NCI-H2029 treated with DMSO at 0.1 percent for 48 hours (cell line): ENCODE data around the gene PLOD1.

ENCODE experiments used
- DNase-seq: peaks from one replicate; lab custom pipeline; 2025; lab: John Stamatoyannopoulos, UW

The PLOD1 gene

DNA sequence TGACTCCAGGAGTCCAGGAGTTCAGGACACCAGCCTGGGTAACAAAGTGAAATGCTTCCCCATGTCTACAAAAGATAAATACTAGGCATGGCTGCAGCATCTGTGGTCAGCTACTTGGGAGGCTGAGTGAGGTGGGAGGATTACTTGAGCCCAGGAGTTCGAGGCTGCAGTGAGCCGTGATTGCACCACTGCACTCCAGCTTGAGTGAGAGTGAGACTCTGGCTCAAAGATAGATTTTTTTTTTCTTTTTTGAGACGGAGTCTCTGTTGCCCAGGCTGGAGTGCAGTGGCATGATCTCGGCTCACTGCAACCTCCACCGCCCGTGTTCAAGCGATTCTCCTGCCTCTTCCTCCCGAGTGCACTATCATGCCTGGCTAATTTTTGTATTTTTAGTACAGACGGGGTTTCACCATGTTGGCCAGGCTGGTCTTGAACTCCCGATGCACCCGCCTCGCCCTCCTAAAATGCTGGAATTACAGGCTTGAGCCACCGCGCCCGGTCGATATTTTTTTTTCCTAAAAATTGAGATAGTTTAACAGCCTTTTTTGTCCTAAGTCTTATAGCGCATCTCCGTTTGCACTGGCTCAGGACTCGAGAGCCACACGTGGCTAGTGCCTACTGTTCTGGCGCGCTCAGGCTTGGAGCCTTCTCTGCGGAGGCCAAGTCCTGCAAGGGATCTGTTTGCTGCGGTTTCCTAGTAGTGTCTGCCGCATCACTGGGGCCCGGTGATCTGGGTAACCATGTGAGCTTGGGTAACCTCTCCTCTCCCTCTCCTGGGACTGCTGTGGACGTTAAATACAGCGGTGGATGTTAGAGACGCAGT is 44.7 kb downstream of the PLOD1 start:
- no peak for DNase-seq

DNA sequence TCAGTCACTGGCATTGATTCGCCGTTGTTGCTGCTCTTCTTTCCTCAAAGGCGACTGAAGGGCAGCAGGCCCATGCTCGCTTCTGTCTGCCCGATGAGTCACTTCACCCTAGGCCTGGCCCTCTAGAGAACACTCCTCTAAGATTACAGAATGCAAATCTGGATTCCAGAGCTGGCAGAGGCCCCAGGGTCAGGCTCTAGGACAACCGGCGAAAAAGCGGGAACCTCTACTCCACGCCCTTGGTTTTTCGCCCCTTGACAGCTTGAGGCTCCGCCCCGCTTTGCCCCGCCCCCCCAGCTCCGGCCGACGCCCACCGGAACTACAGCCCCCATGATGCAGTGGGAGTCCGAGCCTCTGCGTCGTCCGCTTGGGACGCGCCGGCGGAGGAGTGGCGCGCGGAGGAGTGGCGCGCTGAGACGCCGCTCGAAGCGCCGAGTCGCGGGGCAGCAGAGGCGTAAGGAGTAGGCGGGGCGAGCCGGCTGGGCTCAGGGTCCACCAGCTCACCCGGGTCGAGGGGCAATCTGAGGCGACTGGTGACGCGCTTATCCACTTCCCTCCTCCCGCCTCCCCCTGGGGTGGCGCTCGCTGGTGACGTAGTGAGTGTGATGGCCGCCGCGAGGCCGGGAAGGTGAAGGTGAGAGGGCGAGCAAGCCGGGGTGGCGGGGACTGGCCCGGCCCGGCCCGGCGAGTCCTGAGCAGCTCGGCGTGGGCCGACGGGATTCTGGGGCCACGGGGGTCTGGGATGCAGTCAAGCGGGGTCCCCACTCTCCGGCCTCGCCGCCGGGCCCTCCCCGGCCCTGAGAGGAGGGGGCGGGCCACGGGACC is 45.5 kb downstream of the PLOD1 start, which contains the start of gene MFN2:
TSS of gene MFN2 (plus strand) at position 594 of the 825 bp plus-strand sequence. CDS start 8,725 bp downstream, outside the sequence.
- DNase-seq = peak; percentile 94

DNA sequence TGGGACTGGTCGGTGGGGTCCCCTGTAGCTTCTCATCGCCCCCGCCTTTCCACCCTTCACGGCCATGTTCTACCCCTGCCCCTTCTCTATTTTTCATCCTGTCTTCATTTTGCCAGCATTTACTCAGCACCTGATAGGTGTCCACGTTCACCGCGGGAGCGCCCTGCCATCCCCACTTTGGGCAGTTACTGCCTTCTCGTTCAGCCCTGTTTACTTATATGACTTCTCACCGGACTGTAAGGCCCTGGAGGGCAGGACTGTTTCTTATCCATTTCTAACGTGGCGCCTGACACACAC is 46.1 kb downstream of the PLOD1 start:
- DNase-seq = no peak

- no peak for DNase-seq
Observed at GRCh38 chr1:11981378-11982009, 47.0 kb downstream of the PLOD1 start.

GRCh38 chr1:11982010-11982392 is 47.5 kb downstream of the PLOD1 start:
- DNase-seq = no peak

- no peak for DNase-seq
Observed at GRCh38 chr1:11984121-11984520, 49.6 kb downstream of the PLOD1 start.

DNA sequence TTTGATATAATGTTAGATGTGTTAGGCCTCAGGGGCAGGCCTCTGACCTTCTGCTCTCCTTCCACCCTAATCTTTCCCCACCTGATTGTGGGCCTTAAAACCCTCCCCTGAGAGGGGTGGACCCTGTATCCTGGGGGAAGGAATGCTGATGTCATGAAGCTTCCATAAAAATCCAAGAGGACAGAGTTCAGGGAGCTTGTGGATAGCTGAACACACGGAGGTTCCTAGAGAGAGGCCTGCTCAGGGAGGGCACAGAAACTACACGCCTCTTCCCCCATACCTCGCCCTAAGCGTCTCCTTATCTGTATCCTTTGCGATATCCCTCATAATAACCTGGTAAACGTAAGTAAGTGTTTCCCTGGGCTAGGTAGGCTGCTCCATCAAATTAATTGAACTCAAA is 50.1 kb downstream of the PLOD1 start:
- no peak for DNase-seq

DNA sequence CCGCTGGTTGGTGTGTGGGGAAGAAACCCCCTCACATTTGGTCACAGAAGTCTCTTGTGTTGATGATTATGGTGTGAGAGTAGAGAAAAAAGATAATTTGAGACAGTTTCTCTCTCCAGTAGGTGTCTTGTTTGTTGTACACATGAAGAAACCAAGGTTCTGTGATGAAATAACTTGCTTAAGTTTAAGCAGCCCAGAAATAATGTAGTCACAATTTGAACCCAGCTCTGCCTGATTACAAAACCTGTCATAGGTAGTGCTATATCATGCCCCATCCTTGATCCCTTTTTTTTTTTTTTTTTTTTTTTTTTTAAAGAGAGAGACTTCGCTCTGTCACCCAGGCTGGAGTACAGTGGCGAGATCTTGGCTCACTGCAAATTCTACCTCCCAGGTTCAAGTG is 50.7 kb downstream of the PLOD1 start:
- DNase-seq = no peak

GRCh38 chr1:11985851-11986250 is 51.3 kb downstream of the PLOD1 start:
- no peak for DNase-seq

DNA sequence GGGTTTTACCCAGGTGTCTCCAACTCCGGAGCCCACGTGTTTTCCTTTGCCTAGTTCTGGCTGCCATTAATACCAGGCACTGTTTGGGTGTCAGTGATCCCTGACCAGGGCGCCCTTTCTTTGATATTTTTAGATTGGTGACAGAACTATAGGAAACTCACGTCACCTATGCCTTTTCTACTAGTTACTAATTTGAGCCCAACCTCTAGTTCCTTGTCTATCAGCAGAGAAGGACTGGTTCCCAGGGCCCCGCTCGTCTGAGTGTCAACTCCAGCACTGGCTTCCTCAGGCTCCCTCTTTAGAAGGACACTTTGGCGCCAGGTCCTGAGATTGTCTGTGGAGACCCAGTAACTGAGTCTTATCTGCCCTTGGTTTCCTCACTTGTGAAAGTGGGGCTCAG is 55.2 kb downstream of the PLOD1 start:
- no peak for DNase-seq

DNA sequence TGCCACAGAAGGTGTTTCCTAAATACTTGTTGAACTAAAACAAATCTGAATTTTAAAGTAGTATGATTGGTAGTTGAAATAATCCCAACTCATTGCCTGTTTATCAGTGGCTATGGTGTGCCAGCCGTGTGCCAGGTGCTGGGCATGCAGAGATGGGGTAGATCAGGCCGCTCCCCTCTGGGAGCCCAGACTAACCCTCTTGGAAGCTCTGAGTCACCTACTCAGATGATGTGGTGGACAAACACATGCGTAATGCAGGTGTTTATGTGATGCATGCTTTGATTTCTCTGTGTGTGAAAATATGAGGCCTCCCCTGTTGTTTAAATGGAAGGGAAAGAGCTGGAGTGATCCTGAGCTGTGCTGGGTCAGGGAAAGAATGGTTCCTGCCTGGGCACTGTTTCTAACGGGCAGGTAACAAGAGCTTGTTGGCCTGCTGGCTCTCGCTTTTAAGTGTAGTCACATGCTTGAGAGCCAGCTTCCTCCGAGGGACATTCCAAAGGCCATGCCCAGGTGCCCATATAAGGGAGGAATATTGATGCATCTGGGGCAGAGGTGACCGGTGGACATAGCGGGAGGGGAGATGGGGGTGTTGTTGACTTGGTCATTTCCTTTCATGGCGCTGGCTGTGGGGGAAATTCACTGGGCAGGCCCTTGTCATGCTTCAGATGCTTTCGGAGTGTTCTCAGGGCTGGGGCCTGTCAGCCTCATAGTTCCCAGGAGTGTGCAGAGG is 56.0 kb downstream of the PLOD1 start:
- DNase-seq = peak; percentile 53

GRCh38 chr1:11991969-11992676 is 57.6 kb downstream of the PLOD1 start:
- DNase-seq = no peak

DNA sequence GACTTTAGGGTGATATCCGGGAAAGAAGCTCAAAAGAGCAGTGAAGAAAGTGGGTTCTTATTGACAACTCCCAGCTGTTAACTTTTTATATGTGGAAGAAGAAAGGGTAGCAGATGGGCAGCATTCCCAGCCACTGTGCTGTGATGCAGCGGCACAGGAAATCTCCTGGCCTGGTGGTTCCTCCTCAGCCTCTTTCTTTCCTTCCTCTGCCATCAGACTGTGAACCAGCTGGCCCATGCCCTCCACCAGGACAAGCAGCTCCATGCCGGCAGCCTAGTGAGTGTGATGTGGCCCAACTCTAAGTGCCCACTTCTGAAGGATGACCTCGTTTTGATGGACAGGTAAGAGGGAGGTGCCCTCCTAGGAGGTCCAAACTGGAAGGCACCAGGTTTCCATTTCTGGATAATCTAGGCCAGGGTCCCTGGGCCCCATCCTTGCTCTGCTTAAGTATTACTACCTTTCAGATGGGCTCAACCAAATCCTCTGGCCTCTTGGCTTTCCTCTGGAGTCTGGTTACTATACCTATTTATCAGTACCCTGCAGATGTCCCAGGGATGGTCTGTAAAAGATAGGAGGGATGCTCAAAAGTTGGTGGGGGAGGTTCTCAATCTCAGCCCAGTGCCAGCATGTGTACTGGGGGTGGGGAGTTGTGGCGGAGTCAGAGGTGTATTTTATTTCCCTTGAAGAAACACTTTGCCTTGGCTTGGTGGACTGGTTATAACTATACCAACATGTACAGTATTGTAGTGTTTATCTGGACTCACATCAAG is 62.7 kb downstream of the PLOD1 start:
- DNase-seq = no peak

DNA sequence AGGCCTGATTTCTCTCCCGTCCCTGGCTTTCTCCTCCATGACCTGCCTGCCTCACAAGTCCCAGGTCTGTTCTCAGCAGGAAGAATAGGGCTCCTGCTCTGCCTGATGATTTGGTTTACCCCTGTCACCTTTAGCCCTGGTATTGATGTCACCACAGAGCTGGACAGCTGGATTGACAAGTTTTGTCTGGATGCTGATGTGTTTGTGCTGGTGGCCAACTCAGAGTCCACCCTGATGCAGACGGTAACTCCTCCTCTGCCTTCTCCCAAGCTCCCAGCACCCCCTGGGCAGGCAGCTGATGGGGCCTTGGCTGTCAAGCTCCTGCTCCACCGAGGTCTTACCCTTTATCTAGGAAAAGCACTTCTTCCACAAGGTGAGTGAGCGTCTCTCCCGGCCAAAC is 64.1 kb downstream of the PLOD1 start:
- DNase-seq = no peak

DNA sequence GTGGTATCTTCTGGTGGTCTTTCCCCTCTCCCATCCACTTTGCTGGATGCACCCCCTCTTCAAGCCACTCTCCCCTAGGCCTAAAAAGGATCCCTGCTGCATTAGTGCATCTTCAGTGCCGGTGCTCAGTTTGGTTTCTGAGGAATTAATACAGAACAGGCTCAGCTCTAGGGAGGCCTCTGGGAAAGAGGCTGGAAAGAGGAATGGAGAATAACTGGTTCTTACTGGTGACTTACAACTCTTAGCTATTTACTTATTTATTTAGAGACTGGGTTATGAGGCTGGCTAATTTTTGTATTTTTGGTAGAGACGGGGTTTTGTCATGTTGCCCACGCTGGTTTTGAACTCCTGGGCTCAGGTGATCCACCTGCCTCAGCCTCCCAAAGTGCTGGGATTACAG is 64.7 kb downstream of the PLOD1 start:
- DNase-seq = no peak

- DNase-seq = no peak
Observed at GRCh38 chr1:12001249-12001917, 66.9 kb downstream of the PLOD1 start.

GRCh38 chr1:12001996-12002493 is 67.5 kb downstream of the PLOD1 start:
- DNase-seq = no peak

DNA sequence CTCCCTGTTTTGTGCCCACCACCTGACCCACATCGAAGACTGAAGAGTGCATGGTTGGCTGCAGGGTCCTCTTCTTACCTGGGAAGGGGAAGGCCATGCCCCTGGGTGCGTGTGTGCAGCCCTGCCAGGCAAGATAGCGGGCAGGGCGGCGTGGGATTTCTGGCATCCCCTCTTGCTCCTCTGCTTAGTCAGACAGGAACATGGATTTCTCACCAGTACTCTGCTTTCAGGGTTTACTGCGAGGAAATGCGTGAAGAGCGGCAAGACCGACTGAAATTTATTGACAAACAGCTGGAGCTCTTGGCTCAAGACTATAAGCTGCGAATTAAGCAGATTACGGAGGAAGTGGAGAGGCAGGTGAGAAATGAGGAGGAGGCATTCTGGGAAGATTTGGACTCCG is 69.2 kb downstream of the PLOD1 start:
- DNase-seq = no peak

DNA sequence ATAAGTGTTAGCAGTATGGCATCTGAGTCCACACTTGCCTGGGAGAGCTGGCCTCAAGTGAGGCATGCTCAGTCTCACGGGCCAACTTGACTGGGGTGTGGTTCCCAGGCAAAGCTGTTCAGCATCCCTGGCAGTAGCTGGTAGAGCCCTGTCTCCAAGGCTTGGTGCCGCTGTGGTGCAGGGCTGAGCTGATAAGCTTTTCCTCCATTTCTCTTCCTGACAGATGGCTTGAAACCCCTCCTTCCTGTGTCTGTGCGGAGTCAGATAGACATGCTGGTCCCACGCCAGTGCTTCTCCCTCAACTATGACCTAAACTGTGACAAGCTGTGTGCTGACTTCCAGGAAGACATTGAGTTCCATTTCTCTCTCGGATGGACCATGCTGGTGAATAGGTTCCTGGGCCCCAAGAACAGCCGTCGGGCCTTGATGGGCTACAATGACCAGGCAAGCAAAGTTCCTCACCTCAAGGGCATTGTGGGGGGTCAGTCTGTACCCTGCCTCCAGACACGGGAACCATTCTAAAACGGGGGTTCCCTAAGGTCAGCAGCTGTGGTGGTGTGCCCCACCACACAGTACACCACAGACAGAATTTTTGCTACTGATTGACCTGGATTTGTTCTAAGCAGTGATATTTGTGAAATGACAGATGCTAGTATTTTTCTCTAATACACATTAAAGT is 71.1 kb downstream of the PLOD1 start:
- DNase-seq = no peak
